D341Med (cell line): ENCODE data around the gene HRC.
A peak's percentile ranks its signal among the peaks of the same experiment; 100 is the strongest.

Experiments
- DNase-seq: peaks from one replicate; pipeline ENCODE4 v3.0.0; 2012; ENCODE audit warnings: low spot score

HRC gene

GRCh38 chr19:49114630-49115363 is 40.4 kb downstream of the HRC start:
- DNase-seq = peak; percentile 79

GRCh38 chr19:49113762-49114629 is 41.2 kb downstream of the HRC start, which contains the start of gene LIN7B:
TSS of gene LIN7B (plus strand) at chr19:49114370. CDS start at chr19:49114405, 35 bp downstream.
- peak; percentile 97 for DNase-seq

GRCh38 chr19:49111218-49111998 is 43.8 kb downstream of the HRC start:
- DNase-seq = no peak

- DNase-seq = no peak
Observed at GRCh38 chr19:49110567-49110966, 44.6 kb downstream of the HRC start.

- DNase-seq = no peak
Observed at GRCh38 chr19:49109569-49110233, 45.5 kb downstream of the HRC start.

GRCh38 chr19:49109051-49109450 is 46.1 kb downstream of the HRC start:
- DNase-seq = no peak

- no peak for DNase-seq
Observed at GRCh38 chr19:49107625-49108459, 47.4 kb downstream of the HRC start.

- peak; percentile 73 for DNase-seq
Observed at GRCh38 chr19:49106648-49107135, 48.5 kb downstream of the HRC start.

- DNase-seq = peak; percentile 86
Observed at GRCh38 chr19:49104229-49104864, 50.8 kb downstream of the HRC start.

GRCh38 chr19:49103331-49104085 is 51.7 kb downstream of the HRC start:
- no peak for DNase-seq

- no peak for DNase-seq
Observed at GRCh38 chr19:49102303-49102702, 52.9 kb downstream of the HRC start.
